Endometrial microvascular endothelial cells (primary cell): ENCODE results near the gene FXYD5. TPM values are rescaled to one million over a fixed set of nuclear protein-coding genes. Genes with fewer than 3 reads are reported as not detected.

Experiments
- total RNA-seq: library from RNA; depleted of rRNA; stranded (reverse); fragments of >200 nt; gene quantifications from one replicate; pipeline ENCODE4 v1.2.3, GENCODE V29; 2015; ENCODE audit errors: inconsistent ontology term

FXYD5 gene
- total RNA-seq, 1 donor from 2014 or later: 194 TPM

Other genes with a start within 250 kb of the FXYD5 start
- gene ZNF30, start 227.8 kb upstream of the FXYD5 start, total RNA-seq: 3.3 TPM
- 15.1 TPM for gene ZNF792, start 190.5 kb upstream of the FXYD5 start, total RNA-seq
- 52.4 TPM for gene GRAMD1A, start 154.4 kb upstream of the FXYD5 start, total RNA-seq
- 11.1 TPM for gene SCN1B, start 124.3 kb upstream of the FXYD5 start, total RNA-seq
- gene HPN, start 113.0 kb upstream of the FXYD5 start, total RNA-seq: not detected
- gene FXYD3, start 38.9 kb upstream of the FXYD5 start, total RNA-seq: not detected
- gene LGI4, start 19.7 kb upstream of the FXYD5 start, total RNA-seq: not detected
- not detected for gene FXYD1, start 15.9 kb upstream of the FXYD5 start, total RNA-seq
- gene FXYD7, start 11.5 kb upstream of the FXYD5 start, total RNA-seq: not detected
- not detected for gene FAM187B, start 74.0 kb downstream of the FXYD5 start, total RNA-seq
- gene LSR, start 94.3 kb downstream of the FXYD5 start, total RNA-seq: 0.09 TPM
- 61.4 TPM for gene USF2, start 114.2 kb downstream of the FXYD5 start, total RNA-seq
- gene HAMP, start 127.8 kb downstream of the FXYD5 start, total RNA-seq: not detected
- 16.0 TPM for gene MAG, start 137.4 kb downstream of the FXYD5 start, total RNA-seq
- gene CD22, start 174.5 kb downstream of the FXYD5 start, total RNA-seq: 5.8 TPM
- gene FFAR1, start 193.2 kb downstream of the FXYD5 start, total RNA-seq: not detected
- gene FFAR3, start 203.7 kb downstream of the FXYD5 start, total RNA-seq: not detected
- not detected for gene GPR42, start 216.3 kb downstream of the FXYD5 start, total RNA-seq